NCI-H345 (cell line): Measurements from ENCODE around the gene FRYL.

Source experiments
- DNase-seq: peaks from one replicate; lab custom pipeline; 2025; lab: John Stamatoyannopoulos, UW

Gene FRYL

GRCh38 chr4:48558026-48558425, 222.1 kb downstream of the FRYL start:
- no peak for DNase-seq

GRCh38 chr4:48557478-48557877, 222.6 kb downstream of the FRYL start:
- no peak for DNase-seq

GRCh38 chr4:48556268-48556667, 223.8 kb downstream of the FRYL start:
- DNase-seq: no peak

GRCh38 chr4:48554606-48555005, 225.5 kb downstream of the FRYL start:
- no peak for DNase-seq

- DNase-seq: no peak
Observed at GRCh38 chr4:48553720-48554119, 226.4 kb downstream of the FRYL start.

GRCh38 chr4:48546336-48546735, 233.7 kb downstream of the FRYL start:
- no peak for DNase-seq

GRCh38 chr4:48543796-48544195, 236.3 kb downstream of the FRYL start:
- no peak for DNase-seq

GRCh38 chr4:48542888-48543287, 237.2 kb downstream of the FRYL start:
- no peak for DNase-seq

- DNase-seq: no peak
Observed at GRCh38 chr4:48539597-48539996, 240.5 kb downstream of the FRYL start.

GRCh38 chr4:48538358-48538757, 241.7 kb downstream of the FRYL start:
- DNase-seq: no peak

GRCh38 chr4:48526406-48526805, 253.7 kb downstream of the FRYL start:
- no peak for DNase-seq

- no peak for DNase-seq
Observed at GRCh38 chr4:48518143-48518542, 261.9 kb downstream of the FRYL start.

GRCh38 chr4:48509543-48509942, 270.5 kb downstream of the FRYL start:
- no peak for DNase-seq

GRCh38 chr4:48506716-48507115, 273.4 kb downstream of the FRYL start:
- no peak for DNase-seq

GRCh38 chr4:48504352-48504751, 275.7 kb downstream of the FRYL start:
- no peak for DNase-seq

- no peak for DNase-seq
Observed at GRCh38 chr4:48504026-48504330, 276.1 kb downstream of the FRYL start.

GRCh38 chr4:48503233-48504025, 276.6 kb downstream of the FRYL start:
- no peak for DNase-seq

- DNase-seq: no peak
Observed at GRCh38 chr4:48499551-48500066, 280.5 kb downstream of the FRYL start.

- no peak for DNase-seq
Observed at GRCh38 chr4:48498895-48499294, 281.2 kb downstream of the FRYL start.

GRCh38 chr4:48495941-48496340, 284.1 kb downstream of the FRYL start:
- no peak for DNase-seq

- DNase-seq: no peak
Observed at GRCh38 chr4:48493452-48494100, 286.5 kb downstream of the FRYL start.

GRCh38 chr4:48491514-48492176, 288.4 kb downstream of the FRYL start:
- DNase-seq: no peak
